Measurements from ENCODE around the gene SUMO4. TPM values are rescaled to one million over a fixed set of nuclear protein-coding genes. Genes with fewer than 3 reads are reported as not detected.

SUMO4 gene
- 0.52 TPM for polyA plus RNA-seq (ENCODE audit: insufficient read length)

DNA sequence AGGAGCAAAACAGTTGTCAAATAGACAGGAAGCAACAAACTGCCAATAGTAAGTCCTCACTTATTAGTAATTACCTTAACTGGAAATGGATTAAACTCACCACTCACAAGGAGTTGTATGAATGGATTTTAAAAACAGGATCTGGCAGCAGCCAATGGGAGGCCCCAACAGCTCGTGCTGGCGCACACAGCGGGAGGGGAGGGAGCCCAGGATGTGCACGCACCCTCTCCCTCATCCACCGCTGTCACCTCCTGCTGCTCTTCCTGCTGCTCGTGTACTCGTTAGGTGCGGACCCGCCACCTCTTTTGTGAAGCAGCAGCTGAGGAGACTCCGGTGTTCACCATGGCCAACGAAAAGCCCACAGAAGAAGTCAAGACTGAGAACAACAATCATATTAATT lies at the start of gene SUMO4:
SUMO4 (plus strand) TSS at position 213 of the 400 bp plus-strand sequence; CDS start at position 343, 130 bp downstream.
- DNase-seq: no peak

DNA sequence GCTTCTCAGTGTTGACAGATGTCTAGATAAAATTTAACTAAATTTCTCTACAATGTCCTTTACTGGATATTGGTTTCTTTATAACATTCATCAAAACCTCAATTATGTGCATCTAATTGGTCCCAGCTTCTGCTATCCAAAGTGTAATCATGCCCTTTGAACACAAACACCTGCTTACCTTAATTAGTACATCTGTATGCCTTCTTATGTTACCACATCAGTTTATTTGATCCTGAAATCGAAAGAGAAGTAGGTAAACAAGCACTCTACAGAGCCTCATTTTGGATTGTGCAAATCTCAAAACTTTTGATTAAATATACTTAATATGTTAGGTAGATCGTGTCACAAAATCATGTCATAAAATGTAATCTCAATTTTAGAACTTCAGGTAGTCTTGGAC lies 46.1 kb upstream of the SUMO4 start:
- DNase-seq: no peak

GRCh38 chr6:149356081-149356750 lies 43.8 kb upstream of the SUMO4 start:
- DNase-seq: no peak

DNA sequence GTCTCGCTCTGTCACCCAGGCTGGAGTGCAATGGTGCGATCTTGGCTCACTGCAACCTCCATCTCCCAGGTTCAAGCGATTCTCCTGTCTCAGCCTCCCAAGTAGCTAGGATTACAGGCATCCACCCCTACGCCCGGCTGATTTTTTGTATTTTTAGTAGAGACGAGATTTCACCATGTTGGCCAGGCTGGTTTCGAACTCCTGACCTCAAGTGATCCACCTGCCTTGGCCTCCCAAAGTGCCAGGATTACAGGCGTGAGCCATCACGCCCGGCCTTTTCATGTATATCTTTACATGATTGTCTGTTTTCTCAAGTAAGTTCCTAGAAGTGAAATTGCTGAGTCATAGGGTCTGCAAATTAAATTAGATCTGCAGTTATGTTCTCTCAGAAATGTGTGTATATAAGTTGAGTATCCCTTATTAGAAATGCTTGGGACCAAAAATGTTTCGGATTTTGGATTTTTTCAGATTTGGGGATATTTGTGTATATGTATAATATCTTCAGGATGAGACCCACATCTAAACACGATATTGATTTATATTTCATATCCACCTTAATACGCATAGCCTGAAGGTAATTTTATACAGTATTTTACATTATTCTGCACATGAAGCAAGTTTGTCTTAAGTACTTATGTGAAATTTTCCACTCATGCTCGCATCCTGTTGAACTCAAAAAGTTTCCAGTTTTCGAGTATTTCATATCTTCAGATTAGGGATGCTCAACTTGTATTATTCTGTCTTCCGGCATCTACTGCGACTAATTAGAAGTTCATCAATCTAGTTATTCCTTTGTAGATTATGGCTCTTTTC lies 42.1 kb upstream of the SUMO4 start:
- DNase-seq: no peak

DNA sequence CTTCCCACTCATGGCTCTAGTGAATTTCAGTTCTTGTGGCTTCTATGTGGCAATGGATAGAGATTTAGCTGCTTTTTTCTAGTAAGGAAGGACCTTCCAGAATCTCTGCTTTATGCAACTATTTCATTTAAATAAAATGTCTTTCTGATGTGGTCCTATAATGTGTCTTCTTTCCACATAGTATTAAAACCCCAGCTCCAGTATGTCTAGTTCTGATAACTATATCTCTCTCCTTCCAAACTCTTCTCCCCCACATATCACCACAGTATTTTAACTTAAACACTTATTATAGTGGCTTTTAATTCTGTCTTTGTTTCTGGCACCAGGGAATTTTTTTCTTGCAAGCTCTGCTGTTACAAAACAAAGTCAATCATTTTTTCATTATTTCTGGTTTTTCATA lies 40.6 kb upstream of the SUMO4 start:
- no peak for DNase-seq

DNA sequence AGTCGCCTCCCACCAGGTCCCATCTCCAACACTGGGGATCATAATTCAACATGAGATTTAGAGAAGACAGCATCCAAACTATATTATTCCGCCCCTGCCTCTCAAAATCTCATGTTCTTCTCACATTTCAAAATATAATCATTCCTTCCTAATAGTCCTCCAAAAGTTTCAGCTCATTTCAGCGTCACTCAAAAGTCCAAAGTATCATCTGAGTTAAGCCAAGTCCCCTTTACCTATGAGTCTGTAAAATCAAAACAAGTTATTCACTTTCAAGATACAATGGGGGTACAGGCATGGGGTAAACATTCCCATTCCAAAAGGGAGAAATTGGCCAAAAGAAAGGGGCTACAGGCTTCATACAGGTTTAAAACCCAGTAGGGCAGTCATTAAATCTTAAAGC lies 39.5 kb upstream of the SUMO4 start:
- DNase-seq: no peak

DNA sequence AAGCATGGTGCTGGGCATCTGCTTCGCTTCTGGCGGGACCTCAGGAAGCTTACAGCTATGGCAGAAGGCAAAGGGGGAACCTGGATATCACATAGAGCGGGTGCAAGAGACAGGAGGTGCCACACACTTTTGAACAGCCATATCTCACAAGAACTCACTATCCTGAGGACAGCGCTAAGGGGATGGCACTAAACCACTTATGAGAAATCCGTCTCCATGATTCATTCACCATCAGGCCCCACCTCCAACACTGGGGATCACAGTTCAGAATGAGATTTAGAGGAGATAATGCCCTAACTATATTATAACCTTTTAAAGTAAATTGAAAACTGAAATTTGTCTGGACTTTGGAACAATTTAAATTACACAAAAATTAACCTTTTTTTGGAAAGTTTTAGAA lies 37.8 kb upstream of the SUMO4 start:
- no peak for DNase-seq

DNA sequence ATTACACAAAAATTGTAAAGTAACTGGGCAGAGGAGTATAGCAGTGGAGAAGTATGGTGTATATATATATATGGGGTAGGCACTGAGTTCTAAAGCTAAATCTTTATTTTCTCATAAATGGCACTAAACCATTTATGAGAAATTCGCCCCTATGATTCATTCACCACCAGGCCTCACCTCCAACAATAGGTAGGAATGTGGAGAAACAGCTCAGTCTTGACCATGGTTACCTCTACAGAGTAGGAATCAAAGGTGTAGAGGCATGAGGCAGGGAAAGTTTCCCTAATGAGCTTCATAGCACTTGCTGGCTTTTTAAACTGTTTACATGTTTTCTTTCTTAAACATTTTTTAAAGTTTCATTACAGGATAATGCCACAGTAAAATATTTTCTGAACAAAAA lies 36.9 kb upstream of the SUMO4 start:
- DNase-seq: no peak

DNA sequence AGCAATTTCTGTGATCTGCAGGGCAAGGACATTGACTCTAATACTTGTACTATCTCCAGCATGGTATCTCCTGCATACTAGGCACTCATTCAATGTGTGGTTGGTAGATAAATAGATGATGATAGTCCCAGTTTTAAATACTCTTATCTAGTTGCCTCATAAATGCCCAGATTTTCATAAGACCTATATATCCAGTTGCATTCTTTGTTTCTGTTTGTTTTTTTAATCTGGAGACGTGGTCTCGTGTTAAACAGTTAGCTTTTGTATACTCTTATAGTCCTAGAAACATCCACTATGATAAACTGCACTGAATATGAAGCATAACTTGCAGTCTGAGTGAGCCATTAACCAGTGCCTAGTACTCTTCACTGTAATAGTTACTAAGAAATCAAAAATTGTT lies 35.5 kb upstream of the SUMO4 start:
- no peak for DNase-seq

- DNase-seq: no peak
These were observed 34.9 kb upstream of the SUMO4 start for GRCh38 chr6:149365197-149365596.

- no peak for DNase-seq
These were observed 33.7 kb upstream of the SUMO4 start for GRCh38 chr6:149366267-149366921.

- DNase-seq: no peak
These were observed 32.0 kb upstream of the SUMO4 start for GRCh38 chr6:149368065-149368464.

DNA sequence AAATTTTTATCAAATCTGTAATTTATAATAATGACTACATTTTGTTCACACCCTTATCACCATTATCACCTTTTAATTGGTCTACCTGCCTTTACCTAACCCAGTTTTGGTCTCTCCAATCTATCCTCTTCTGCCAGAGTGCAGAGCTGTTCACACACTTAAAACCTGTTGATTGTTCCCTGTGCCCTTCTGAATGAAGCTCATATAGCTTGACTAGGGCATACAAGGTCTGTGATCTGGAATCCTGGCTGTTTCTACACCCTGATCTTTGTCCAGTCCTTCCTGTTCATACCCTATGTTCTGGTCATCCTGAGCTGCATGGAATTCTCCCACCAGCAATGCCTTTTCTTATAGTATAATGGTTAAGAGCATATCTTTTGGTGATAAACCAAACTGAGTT lies 28.9 kb upstream of the SUMO4 start:
- no peak for DNase-seq

DNA sequence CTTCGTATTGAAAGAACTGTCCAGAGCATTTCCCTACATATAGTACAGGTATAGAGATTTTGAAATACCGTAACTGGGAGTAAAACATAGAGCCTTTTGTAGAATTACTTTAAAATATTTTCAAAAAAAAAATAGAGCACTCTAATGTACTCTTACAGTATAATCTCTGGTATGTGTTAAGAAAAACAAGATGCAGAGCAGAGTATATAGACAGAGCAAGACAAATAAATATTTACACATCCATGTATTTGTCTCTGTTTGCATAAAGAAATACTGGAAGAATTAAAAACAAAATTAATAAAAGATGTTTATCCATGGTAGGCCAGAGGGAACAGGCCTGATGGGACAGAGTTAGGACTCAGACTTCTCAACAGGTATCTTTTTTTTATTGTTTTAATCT lies 28.0 kb upstream of the SUMO4 start:
- DNase-seq: no peak

GRCh38 chr6:149373511-149373910 lies 26.6 kb upstream of the SUMO4 start:
- no peak for DNase-seq

DNA sequence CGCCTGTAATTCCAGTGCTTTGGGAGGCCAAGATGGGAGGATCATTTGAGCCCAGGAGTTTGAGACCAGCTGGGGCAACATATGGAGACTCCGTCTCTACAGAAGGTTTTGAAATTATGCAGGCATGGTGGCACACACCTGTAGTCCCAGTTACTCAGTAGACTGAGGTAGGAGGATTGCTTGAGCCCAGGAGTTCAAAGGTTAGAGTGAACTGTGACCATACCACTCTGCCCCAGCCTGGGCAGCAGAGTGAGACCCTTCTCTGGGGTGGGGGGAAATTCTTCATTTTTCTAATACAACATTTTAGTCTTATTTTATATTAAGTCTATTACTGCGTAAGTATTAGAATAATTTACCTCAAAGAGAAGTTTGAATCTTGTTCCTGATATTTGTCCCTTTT lies 20.1 kb upstream of the SUMO4 start:
- no peak for DNase-seq

DNA sequence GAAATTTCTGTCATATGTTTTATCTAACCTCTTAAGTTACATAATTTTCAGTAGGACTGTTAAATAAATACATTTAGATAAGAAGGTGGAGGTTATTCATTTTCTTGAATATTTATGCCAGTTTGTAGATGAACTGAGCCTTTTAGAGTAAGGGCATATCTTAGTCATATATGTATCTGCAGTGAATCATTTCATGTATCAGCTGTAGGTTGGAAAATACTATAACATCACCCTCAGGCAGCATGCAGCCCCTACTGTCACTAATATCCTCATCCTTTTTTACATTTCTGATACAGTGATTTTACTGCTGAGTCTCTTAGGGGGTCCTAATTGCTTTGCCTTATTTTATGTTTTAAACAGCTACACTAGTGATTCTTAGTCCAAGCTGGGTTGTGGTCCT lies 19.5 kb upstream of the SUMO4 start:
- DNase-seq: no peak

DNA sequence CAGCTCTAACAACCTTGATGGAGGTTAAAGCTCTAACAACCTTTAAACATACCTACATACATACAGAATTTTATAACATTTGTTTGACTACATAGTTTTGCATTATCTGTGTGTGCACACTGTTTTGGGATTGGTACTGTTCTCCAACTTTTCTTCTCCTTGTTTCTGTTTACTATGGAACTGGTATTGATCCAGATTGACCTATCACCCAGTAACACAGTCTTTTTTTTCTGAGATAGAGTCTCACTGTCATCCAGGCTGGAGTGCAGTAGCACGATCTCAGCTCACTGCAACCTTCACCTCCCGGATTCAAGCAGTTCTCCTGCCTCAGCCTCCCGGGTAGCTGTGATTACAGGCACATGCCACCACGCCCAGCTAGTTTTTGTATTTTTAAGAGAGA lies 16.7 kb upstream of the SUMO4 start:
- no peak for DNase-seq

GRCh38 chr6:149384464-149384863 lies 15.6 kb upstream of the SUMO4 start:
- no peak for DNase-seq

DNA sequence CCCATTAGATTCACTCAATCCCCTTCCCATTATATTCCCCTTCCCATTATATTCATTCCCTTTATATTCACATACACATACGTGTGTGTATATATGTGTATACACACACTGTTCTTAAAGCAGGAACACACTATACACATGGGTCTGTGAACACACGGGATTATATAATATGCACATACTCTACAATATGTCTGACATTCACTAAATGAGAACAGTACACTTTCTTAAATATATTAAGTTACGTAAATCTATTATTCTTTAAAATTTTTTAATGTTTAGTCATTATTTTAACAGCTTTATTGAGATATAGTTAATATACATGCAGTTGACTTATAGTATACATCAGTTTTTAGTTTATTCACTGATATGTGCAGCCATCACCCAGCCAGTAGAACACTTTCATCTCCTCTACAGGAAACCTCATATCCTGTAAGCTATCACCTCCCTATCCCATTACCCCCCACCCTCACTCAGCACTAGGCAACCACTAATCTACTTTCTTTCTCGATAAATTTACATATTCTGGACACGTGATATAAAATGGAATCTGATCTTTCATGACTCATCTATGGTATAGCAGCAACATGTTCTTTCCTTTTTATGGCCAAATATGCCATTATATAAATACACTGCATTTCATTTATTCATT lies 13.9 kb upstream of the SUMO4 start:
- DNase-seq: no peak

DNA sequence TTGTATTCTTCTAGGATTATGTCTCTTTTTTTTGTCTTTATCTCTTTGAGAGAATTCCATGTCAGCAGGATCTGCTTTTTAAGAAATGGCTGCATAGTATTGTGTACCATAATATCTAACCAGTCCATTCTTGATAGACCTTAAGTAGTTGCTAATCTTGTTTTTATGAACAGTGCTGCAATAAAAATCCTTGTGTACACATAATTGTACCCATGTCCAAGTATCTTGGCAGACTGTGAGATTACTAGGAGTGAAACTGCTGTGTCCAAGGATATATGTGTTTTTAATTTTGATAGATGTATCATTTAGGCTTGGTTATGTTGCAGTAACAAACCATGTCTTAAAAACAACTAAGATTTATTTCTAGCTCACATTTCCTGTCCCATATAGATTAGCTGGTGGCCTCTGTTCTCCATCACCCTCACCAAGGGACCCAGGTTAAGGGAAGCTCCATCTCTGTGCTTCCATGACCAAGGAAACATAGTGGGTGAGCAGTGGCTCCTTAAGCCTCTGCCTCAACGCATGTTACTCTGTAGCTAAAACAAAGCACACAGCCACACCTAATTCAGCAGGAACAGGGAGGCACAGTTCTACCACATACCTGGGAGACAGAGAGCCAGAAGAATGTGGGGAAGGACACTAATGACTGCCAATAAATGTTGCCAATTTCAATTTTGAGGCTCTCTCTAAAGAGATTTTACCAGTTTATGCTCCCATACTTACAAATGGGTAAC lies 12.1 kb upstream of the SUMO4 start:
- DNase-seq: no peak

DNA sequence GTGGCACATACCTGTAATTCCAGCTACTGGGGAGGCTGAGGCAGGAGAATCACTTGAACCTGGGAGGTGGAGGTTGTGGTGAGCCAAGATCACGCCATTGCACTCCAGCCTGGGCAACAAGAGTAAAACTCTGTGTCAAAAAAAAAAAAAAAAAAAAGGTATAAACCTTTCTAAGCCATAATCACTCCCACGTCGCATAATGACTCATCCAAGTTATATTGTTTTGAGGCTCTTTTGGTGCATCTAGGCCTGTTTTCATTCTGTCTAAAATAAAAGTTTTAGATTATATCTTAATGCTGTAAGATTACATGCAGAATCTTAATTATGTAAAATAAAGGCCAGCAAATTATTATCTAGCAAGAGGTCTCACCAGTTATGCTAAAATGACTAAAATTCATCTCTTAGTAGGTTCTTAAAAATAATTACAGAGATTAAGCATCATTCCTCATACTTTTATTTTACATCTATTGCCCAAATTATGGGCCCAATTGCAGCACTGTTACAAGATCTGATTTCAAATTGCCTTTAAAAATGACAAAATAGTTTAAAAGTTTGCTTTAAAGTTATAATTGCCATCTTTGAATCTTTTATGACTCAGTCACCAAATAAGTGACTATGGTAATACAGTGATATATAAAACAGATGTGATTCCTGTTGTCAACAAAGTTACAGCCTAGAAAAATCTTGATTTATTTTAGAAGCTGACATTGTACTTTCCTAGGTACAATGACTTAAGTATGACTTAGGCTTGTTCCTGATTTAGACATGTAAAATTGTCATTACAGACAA lies 10.4 kb upstream of the SUMO4 start:
- no peak for DNase-seq

Data from hindlimb muscle (tissue), 1 donor.